RWPE1 (cell line): ENCODE measurements around the gene ZDHHC5.
A peak's percentile ranks its signal among the peaks of the same experiment; 100 is the strongest.
"Not testable (repeated sequence)": the region's sequence is repeated elsewhere in the genome, so short reads cannot be mapped to it uniquely, and the experiment has no call there.

Experiments
- CTCF ChIA-PET: fragments of 350-600 bp; sonication (Branson Sonifier 250); formaldehyde crosslinking; extraction: SDS; loops from one replicate; lab custom pipeline; 2021; lab: Yijun Ruan, JAX
- POLR2A ChIA-PET: fragments of 400-600 bp; formaldehyde crosslinking; extraction: SDS; loops from one replicate; lab custom pipeline; 2020; ENCODE audit warnings: antibody characterized with exemption; ENCODE audit not compliant: low non-redundant PET; lab: Yijun Ruan, JAX
- DNase-seq: peaks from one replicate; pipeline ENCODE4 v3.0.0; 2012; ENCODE audit warnings: low spot score
- H3K27ac ChIP-seq: fragments of 450-650 bp; 2 replicates; pipeline ENCODE4 v1.5.1; 2017
- CTCF ChIP-seq: fragments of 450-650 bp; conservative IDR thresholded peaks from 2 replicates; pipeline ENCODE4 v1.5.1; 2017; ENCODE audit warnings: low read depth, mild to moderate bottlenecking

ZDHHC5 gene

GRCh38 chr11:57712256-57713150 lies 44.6 kb downstream of the ZDHHC5 start, which contains the start of gene TMX2:
TMX2 (plus strand) TSS chr11:57712593; CDS start chr11:57712619, 26 bp downstream.
- POLR2A ChIA-PET = interaction anchor here (0.5 to 0.8 kb wide), 3 partner anchors 15 to 48 kb away, joined by 3 read pairs; no protein-coding TSS in a partner anchor
- peak; percentile 96 for DNase-seq
- no peak for TF ChIP-seq CTCF
- CTCF ChIA-PET = interaction anchor here (0.5 kb wide), 1 partner anchor 71 kb away, joined by 3 read pairs; no protein-coding TSS in a partner anchor
- peak within 1 kb of the TSS; percentile 94 for H3K27ac ChIP-seq

DNA sequence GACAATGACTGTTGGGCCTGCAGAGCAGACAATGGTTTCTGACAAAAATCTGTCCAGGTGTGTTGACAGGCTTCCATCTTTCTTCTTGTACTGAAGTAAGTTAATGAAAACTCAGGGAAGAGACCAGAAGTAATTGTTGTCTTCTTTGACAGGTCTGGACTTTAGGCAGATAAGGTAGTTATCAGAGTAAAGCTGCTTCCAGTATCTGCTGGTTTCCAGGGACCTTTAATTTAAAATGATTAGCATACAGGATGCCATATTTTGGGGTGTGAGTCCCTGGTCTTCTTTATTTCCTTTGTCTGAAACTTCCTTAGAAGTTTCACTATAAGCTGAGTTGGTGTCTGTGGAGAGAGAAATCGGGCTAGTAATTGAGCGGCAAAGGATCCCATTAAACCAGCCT lies 45.9 kb downstream of the ZDHHC5 start:
- no peak for TF ChIP-seq CTCF
- no peak for DNase-seq
- H3K27ac ChIP-seq = no peak overlapping the region
- ChIA-PET CTCF (interaction anchor here (0.6 to 0.7 kb wide), 2 partner anchors 346 to 848 kb away, joined by 3 read pairs; no protein-coding TSS in a partner anchor), POLR2A (interaction anchor here (0.7 kb wide), 1 partner anchor 28 kb away, joined by 3 read pairs; the partner anchor contains the start of gene SELENOH)

DNA sequence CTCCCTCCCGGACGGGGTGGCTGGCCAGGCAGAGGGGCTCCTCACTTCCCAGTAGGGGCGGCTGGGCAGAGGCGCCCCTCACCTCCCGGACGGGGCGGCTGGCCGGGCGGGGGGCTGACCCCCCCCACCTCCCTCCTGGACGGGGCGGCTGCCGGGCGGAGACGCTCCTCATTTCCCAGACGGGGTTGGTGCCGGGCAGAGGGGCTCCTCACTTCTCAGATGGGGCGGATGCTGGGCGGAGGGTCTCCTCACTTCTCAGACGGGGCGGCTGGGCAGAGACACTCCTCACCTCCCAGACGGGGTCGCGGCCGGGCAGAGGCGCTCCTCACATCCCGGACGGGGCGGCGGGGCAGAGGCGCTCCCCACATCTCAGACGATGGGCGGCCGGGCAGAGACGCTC lies 48.8 kb downstream of the ZDHHC5 start:
- DNase-seq, POLR2A ChIA-PET, H3K27ac ChIP-seq, CTCF ChIA-PET: not testable (repeated sequence)

GRCh38 chr11:57727185-57727584 lies 59.3 kb downstream of the ZDHHC5 start:
- ChIA-PET CTCF (interaction anchor here (0.7 kb wide), 1 partner anchor 8 kb away, joined by 4 read pairs; no protein-coding TSS in a partner anchor), POLR2A (interaction anchor here (0.6 kb wide), 1 partner anchor 15 kb away, joined by 3 read pairs; no protein-coding TSS in a partner anchor)
- no peak for TF ChIP-seq CTCF
- H3K27ac ChIP-seq = no peak overlapping the region
- DNase-seq = peak; percentile 18

- no peak for DNase-seq
- CTCF ChIA-PET = no interaction called here
- no peak overlapping the region for H3K27ac ChIP-seq
- TF ChIP-seq CTCF = no peak
- POLR2A ChIA-PET = no interaction called here
These were observed 60.9 kb downstream of the ZDHHC5 start for GRCh38 chr11:57728829-57729228.

DNA sequence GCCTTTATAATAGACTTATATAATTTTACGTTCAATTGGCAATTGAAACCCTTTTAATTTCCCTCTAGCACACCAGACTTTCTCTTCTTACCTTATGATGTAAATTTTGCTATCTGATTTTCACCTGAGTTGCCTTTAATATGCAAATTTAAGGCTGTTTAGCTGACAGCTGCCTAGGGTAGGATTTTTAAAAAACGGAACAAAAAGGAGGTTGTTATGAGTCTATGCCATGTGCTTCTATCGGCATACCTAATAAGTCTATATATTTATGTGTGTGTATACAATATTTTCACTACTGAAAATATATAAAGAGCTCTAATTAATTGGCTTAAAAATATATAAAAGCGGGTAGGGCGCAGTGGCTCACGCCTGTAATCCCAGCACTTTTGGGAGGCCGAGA lies 61.6 kb downstream of the ZDHHC5 start:
- POLR2A ChIA-PET = no interaction called here
- no peak for DNase-seq
- TF ChIP-seq CTCF = no peak
- CTCF ChIA-PET = no interaction called here
- no peak overlapping the region for H3K27ac ChIP-seq

GRCh38 chr11:57732661-57733060 lies 64.7 kb downstream of the ZDHHC5 start:
- DNase-seq = peak; percentile 30
- no peak for TF ChIP-seq CTCF
- ChIA-PET CTCF (interaction anchor here (0.7 kb wide), 1 partner anchor 30 kb away, joined by 3 read pairs; no protein-coding TSS in a partner anchor), POLR2A (interaction anchor here (0.6 kb wide), 1 partner anchor 18 kb away, joined by 3 read pairs; no protein-coding TSS in a partner anchor)
- H3K27ac ChIP-seq = no peak overlapping the region
